ENCODE results near the gene FBXO41. TPM values are rescaled to one million over a fixed set of nuclear protein-coding genes. Genes with fewer than 3 reads are reported as not detected.

The FBXO41 gene
- total RNA-seq: under 0.01 and 0.09 TPM in 2 replicates

GRCh38 chr2:73284296-73285158, at the start of gene FBXO41:
TSS of gene FBXO41 (minus strand) at chr2:73284478. CDS start at chr2:73269630, 14,848 bp downstream.

GRCh38 chr2:73293534-73294171, 9.4 kb upstream of the FBXO41 start, which contains the start of gene EGR4:
TSS of gene EGR4 (minus strand) at chr2:73293548. CDS start at chr2:73293317, 231 bp downstream.

GRCh38 chr2:73233932-73234832, 50.1 kb downstream of the FBXO41 start, which contains the start of gene CCT7:
TSS of gene CCT7 (plus strand) at chr2:73234308. CDS start at chr2:73234379, 71 bp downstream.

GRCh38 chr2:73233154-73233931, 50.9 kb downstream of the FBXO41 start, which contains the start of gene PRADC1:
TSS of gene PRADC1 (minus strand) at chr2:73233239. CDS start at chr2:73233160, 79 bp downstream.

GRCh38 chr2:73214120-73215035, 69.9 kb downstream of the FBXO41 start, which contains the start of gene SMYD5:
TSS of gene SMYD5 (plus strand) at chr2:73214245. CDS start at chr2:73214267, 22 bp downstream.

Other genes with a start within 250 kb of the FBXO41 start
- gene SFXN5, start 212.8 kb downstream of the FBXO41 start, total RNA-seq: 10.5 and 11.1 TPM in 2 replicates
- 56.0 and 79.7 TPM in 2 replicates for gene RAB11FIP5, start 171.5 kb downstream of the FBXO41 start, total RNA-seq
- gene NOTO, start 81.9 kb downstream of the FBXO41 start, total RNA-seq: not detected in 2 replicates
- 9.4 and 13.8 TPM in 2 replicates for gene SMYD5, start 70.2 kb downstream of the FBXO41 start, total RNA-seq
- 17.7 and 28.6 TPM in 2 replicates for gene PRADC1, start 51.2 kb downstream of the FBXO41 start, total RNA-seq
- gene CCT7, start 50.2 kb downstream of the FBXO41 start, total RNA-seq: 259 and 307 TPM in 2 replicates
- gene EGR4, start 9.1 kb upstream of the FBXO41 start, total RNA-seq: under 0.01 TPM in 1 of 2 replicates, not detected in the other
- 4.4 and 7.1 TPM in 2 replicates for gene ALMS1, start 101.4 kb upstream of the FBXO41 start, total RNA-seq

Data from dermis lymphatic vessel endothelial cell (primary cell).